GM12875 (cell line): Measurements from ENCODE around the gene CXCL6.

Source experiments
- H3K4me3 ChIP-seq: one replicate; pipeline ENCODE4 v1.5.1; 2011; ENCODE audit warnings: low read depth, low read length, control low read depth
- TF ChIP-seq, protein P1 (sequence below): IDR thresholded peaks from 2 replicates; pipeline ENCODE4 v1.5.1; 2011; ENCODE audit warnings: low read depth, mild to moderate bottlenecking, control low read depth, inconsistent platforms, low read length, moderate library complexity, borderline replicate concordance; ENCODE audit not compliant: insufficient read depth

CXCL6 gene

DNA sequence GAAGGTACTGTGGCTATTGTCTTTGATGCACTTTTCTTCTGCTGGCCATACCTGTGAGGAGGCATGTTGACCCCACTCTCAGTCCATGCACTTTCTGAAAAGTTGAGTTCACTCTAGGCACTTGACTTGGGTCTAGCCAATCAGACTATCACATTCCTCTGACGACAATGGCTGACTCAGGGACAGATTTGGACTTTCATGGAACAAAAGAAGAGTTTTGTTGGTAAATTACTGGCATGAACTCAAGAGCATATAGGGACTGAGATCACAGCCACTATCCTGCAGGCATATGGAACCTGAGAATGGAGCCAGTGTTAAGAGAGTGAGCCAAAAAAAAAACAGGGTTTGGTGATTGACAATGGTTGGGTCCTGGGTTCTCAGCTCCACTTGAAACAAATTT, 24.6 kb upstream of the CXCL6 start:
- no peak overlapping the region for H3K4me3 ChIP-seq
- TF ChIP-seq, protein P1, sequence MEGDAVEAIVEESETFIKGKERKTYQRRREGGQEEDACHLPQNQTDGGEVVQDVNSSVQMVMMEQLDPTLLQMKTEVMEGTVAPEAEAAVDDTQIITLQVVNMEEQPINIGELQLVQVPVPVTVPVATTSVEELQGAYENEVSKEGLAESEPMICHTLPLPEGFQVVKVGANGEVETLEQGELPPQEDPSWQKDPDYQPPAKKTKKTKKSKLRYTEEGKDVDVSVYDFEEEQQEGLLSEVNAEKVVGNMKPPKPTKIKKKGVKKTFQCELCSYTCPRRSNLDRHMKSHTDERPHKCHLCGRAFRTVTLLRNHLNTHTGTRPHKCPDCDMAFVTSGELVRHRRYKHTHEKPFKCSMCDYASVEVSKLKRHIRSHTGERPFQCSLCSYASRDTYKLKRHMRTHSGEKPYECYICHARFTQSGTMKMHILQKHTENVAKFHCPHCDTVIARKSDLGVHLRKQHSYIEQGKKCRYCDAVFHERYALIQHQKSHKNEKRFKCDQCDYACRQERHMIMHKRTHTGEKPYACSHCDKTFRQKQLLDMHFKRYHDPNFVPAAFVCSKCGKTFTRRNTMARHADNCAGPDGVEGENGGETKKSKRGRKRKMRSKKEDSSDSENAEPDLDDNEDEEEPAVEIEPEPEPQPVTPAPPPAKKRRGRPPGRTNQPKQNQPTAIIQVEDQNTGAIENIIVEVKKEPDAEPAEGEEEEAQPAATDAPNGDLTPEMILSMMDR, result no peak

DNA sequence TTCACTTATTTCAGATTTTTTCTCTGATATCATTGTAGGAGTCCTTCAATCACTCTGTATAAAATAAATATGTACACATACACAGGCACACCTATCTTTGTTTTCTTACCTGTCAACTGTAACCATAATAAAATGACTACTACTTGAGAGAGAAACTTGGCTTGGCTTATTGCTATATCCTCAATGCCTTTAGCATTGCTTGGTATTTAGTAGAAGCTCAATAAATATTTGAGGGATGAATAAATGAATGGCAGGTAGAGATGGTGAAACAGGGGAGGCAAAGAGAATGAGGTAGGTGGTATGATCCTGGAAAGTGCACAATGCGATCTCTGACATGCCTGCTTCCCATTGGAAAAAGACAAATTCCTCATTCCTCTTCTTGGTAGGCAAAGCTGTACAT, 21.8 kb upstream of the CXCL6 start:
- H3K4me3 ChIP-seq, result no peak overlapping the region
- TF ChIP-seq, protein P1, result no peak

DNA sequence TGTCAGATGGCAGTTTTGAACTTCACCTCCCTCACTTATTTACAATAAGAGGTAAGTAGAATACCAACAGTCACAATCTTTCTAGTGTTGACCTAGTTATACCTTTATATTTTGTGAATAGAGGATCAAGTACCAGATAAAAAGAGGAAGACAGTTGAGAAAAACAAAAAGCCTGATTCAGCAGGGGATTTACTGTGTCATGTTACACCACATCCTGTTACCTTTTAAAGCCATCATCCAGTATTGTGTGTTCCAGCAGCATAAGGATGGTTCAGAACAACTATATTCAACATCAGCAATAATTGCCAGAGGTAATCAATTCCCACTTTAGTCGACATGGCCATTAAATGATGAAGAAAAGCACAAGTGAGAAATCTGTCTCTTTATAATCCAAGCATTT, 21.3 kb upstream of the CXCL6 start:
- TF ChIP-seq, protein P1, result no peak
- no peak overlapping the region for H3K4me3 ChIP-seq

DNA sequence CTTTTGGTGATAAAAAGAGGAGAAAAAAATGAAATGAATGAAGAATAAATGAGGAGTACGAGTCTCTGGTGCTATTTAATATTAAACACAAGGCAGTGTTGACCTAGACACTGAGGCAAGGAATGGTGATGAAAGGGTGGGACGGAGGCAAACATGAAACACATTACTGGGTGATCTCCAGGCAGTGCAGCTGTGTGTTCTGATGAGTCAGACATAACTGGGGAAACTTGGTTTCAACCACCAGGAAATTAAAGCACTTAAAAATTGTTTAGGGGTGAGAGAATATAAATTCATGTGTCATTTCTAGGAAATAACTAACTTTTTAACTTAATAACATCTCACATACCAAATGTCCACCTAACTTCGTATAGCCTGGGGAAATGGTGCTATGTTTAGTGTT, 19.7 kb upstream of the CXCL6 start:
- no peak overlapping the region for H3K4me3 ChIP-seq
- TF ChIP-seq, protein P1, result no peak

DNA sequence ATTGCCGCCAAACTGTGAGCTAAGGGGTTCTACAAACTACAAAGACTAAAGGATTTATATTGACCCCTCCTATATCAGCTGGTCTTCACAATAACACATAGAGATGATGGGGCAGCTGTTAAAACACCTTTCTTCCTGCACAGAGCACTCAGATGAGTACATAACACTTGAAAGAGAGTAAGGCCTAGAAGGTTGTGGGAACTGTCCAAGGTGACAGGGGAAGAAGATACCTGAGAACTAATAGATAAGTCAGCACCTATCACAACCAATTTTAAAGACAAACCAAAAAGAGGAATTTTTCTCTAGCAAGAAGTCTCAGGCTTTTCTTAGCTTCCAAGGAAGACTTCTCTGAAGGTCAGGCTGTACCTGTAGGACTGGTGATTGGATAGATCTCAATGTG, 19.1 kb upstream of the CXCL6 start:
- no peak overlapping the region for H3K4me3 ChIP-seq
- TF ChIP-seq, protein P1, result no peak

DNA sequence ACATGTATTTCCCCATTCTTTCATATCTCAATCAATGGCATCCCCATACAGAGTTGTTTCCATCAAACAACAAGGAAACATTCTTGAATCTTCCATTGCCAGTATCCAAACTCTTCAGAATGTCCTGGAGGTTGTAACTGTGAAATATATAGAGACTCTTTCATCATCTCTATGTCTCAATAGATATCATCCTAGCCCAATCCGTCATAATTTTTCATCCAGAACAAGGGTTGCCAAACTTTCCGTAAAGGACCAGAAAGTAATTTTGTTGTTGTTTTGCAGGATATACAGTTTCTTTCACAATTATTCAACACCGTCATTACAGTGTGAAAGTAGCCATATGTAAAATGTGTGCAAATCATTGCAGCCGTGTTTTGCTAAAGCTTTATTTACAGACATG, 15.2 kb upstream of the CXCL6 start:
- H3K4me3 ChIP-seq, result no peak overlapping the region
- TF ChIP-seq, protein P1, result no peak

DNA sequence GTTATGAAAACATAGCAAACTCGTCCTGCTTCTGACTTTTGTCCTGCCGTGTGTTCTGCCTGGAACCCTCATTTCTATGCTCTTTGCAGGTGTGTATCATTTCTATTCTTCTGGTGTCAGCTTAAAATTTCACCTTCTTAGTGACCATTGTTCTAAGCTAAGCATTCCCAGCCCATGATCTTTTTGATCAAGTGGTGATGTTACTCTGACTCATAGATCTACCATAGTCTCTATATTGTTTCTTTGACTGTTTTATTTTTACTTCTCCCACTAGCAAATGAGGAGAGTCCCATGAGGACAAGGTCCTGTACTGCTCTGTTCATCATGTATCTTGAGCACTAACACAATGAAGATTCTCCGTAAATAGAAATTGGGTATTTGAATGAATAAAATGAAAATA, 14.1 kb upstream of the CXCL6 start:
- H3K4me3 ChIP-seq, result no peak overlapping the region
- TF ChIP-seq, protein P1, result no peak
